K562 (cell line): ENCODE results near the gene MYO1H. TPM values are rescaled to one million over a fixed set of nuclear protein-coding genes. Genes with fewer than 3 reads are reported as not detected.

Source experiments
- ATAC-seq: fragments of 200-7000 bp; cut with Tn5 transposase; 3 replicates; pipeline ENCODE4 v1.9.1; 2020; ENCODE audit warnings: moderate library complexity
- BruUV-seq: library from RNA; stranded (reverse); fragments of 400-500 nt; replicated peaks from 2 replicates; lab custom pipeline; 2021; lab: Mats Ljungman, UMichigan
- CTCF ChIA-PET: fragments of 300-600 bp; formaldehyde crosslinking; extraction: SDS; loops from one replicate; lab custom pipeline; 2021; ENCODE audit warnings: low intra/inter-chr PET ratio; lab: Yijun Ruan, JAX
- POLR2A ChIA-PET: fragments of 300-600, 350-650 bp; sonication (Branson Sonifier 250); formaldehyde crosslinking; extraction: SDS; loops from one replicate; lab custom pipeline; 2021; ENCODE audit warnings: antibody characterized with exemption, inconsistent platforms; lab: Yijun Ruan, JAX
- DNase-seq, 4 experiments: peaks; one replicate each; pipeline versions ENCODE4 v3.0.0 to v3.0.0-alpha.2; 2011 to 2018; ENCODE audit warnings: low spot score in 3 of 4, mixed read lengths in 3 of 4; ENCODE audit errors: extremely low read depth in 1 of 4
- FAIRE-seq: peaks from 2 replicates; lab custom pipeline; 2011; peaks lifted over from hg19 to GRCh38; lab: Jason Lieb, UNC
- H2AFZ ChIP-seq: 2 replicates; pipeline ENCODE4 v1.6.0; 2011; ENCODE audit warnings: low read depth, low read length, control low read depth, inconsistent platforms
- H3K27ac ChIP-seq: fragments of 200-600 bp; 3 replicates; pipeline ENCODE4 v1.8.0; 2011; ENCODE audit warnings: low read depth, mild to moderate bottlenecking, control low read depth, inconsistent platforms, low read length, moderate library complexity, mixed read lengths; ENCODE audit errors: extremely low read depth
- H3K27me3 ChIP-seq, 2 experiments: fragments of 300-600 bp in 1 of 2; 2 replicates in 1 of 2; 3 replicates in 1 of 2; pipeline versions ENCODE4 v1.6.0 to v1.8.0; 2011; ENCODE audit warnings: inconsistent platforms in 2 of 2, low read length in 2 of 2, mild to moderate bottlenecking in 1 of 2, mixed read lengths in 1 of 2, moderate library complexity in 1 of 2; ENCODE audit not compliant: control insufficient read depth in 2 of 2, insufficient read depth in 2 of 2
- H3K36me3 ChIP-seq: fragments of 300-600 bp; 3 replicates; pipeline ENCODE4 v1.8.0; 2011; ENCODE audit warnings: mild to moderate bottlenecking, low read length, inconsistent platforms; ENCODE audit not compliant: control insufficient read depth, insufficient read depth
- H3K4me1 ChIP-seq, 2 experiments: fragments of 200-600 bp in 1 of 2; replicated peaks in 1 of 2; 2 replicates in 1 of 2; 3 replicates in 1 of 2; pipeline versions ENCODE4 v1.5.1 to v1.8.0; 2011; ENCODE audit warnings: inconsistent platforms in 2 of 2, low read length in 2 of 2, mild to moderate bottlenecking in 1 of 2, mixed read lengths in 1 of 2, moderate library complexity in 1 of 2; ENCODE audit not compliant: control insufficient read depth in 2 of 2, insufficient read depth in 2 of 2
- H3K4me2 ChIP-seq: 2 replicates; pipeline ENCODE4 v1.6.1; 2011; ENCODE audit warnings: low read length, control low read depth, inconsistent platforms, mixed read lengths; ENCODE audit not compliant: insufficient read depth
- H3K4me3 ChIP-seq: fragments of 200-600 bp; sonication (generic), shearing (Covaris generic); 2 replicates; pipeline ENCODE4 v1.5.1; 2016; ENCODE audit warnings: control low read depth, inconsistent platforms
- H3K79me2 ChIP-seq: fragments of 200-600 bp; 3 replicates; pipeline ENCODE4 v1.8.0; 2011; ENCODE audit warnings: low read length, inconsistent platforms; ENCODE audit not compliant: control insufficient read depth, insufficient read depth
- H3K9ac ChIP-seq, 2 experiments: 2 replicates each; pipeline versions ENCODE4 v1.6.0 to v1.6.1; 2011; ENCODE audit warnings: low read depth in 2 of 2, low read length in 2 of 2, control low read depth in 1 of 2, inconsistent platforms in 1 of 2, mild to moderate bottlenecking in 1 of 2, mixed read lengths in 1 of 2; ENCODE audit not compliant: insufficient read depth in 1 of 2
- H3K9me1 ChIP-seq: one replicate; pipeline ENCODE4 v1.6.0; 2011; ENCODE audit warnings: inconsistent platforms, mild to moderate bottlenecking, low read length, moderate library complexity; ENCODE audit not compliant: control insufficient read depth, insufficient read depth
- H3K9me3 ChIP-seq: replicated peaks from 2 replicates; pipeline ENCODE4 v1.5.1; 2011; ENCODE audit warnings: low read depth, low read length, inconsistent platforms; ENCODE audit not compliant: control insufficient read depth, insufficient read depth
- H4K20me1 ChIP-seq: replicated peaks from 2 replicates; pipeline ENCODE4 v1.6.1; 2011; ENCODE audit warnings: low read length, inconsistent platforms, mixed read lengths; ENCODE audit not compliant: control insufficient read depth, insufficient read depth
- EZH2 ChIP-seq: IDR thresholded peaks from 2 replicates; pipeline ENCODE4 v1.6.1; 2012; ENCODE audit warnings: low read depth, mild to moderate bottlenecking, inconsistent platforms, low read length, borderline replicate concordance
- L3MBTL2 ChIP-seq: fragments of 450-650 bp; IDR thresholded peaks from 2 replicates; pipeline ENCODE4 v1.6.1; 2016; ENCODE audit warnings: mild to moderate bottlenecking, moderate library complexity
- RNF2 ChIP-seq: sonication (generic); IDR thresholded peaks from 2 replicates; pipeline ENCODE4 v1.6.1; 2016
- SLC30A9 ChIP-seq: fragments of 250-450 bp; sonication (Bioruptor Pico); IDR thresholded peaks from 2 replicates; pipeline ENCODE4 v1.8.0; 2022; ENCODE audit warnings: mild to moderate bottlenecking, moderate library complexity
- SREBF2 ChIP-seq: sonication (generic); formaldehyde crosslinking; IDR thresholded peaks from 2 replicates; pipeline ENCODE4 v1.4.0; 2020; ENCODE audit warnings: mild to moderate bottlenecking, missing genetic modification reagents
- ZNF384 ChIP-seq: IDR thresholded peaks from 2 replicates; pipeline ENCODE4 v1.6.1; 2012; ENCODE audit warnings: low read depth, low read length, improper control_type of control experiment
- WGBS: fragments of 100-300 bp; shearing (Covaris generic); methylation state at CpG from one replicate; pipeline ENCODE4 v1.1.6; 2016; ENCODE audit warnings: low coverage, mixed read lengths; ENCODE audit not compliant: insufficient coverage; ENCODE audit errors: missing lambda C conversion rate; 5-methylcytosine and 5-hydroxymethylcytosine counted together
- in situ Hi-C: fragments of 300-500 bp; cut with MboI; formaldehyde crosslinking; loops from 4 replicates; pipeline ENCODE4 v1.15.0; 2018; ENCODE audit warnings: inconsistent platforms, mixed read lengths
- intact Hi-C: fragments of 100-400 bp; cut with micrococcal nuclease; formaldehyde crosslinking; loops from 2 replicates; pipeline ENCODE4 v1.14.2; 2022
- polyA plus RNA-seq, 8 experiments: library from polyadenylated mRNA; depleted of rRNA in 4 of 8; stranded (reverse) in 5 of 8; unstranded in 3 of 8; fragments of >200 nt; fragmentation: Nextera tagmentation in 2 of 8; fragmentation: Illumina TruSeq in 1 of 8; extraction: Ambion mirVana in 2 of 8; extraction: Trizol in 1 of 8; gene quantifications; 2 replicates each; pipeline versions ENCODE4 v1.2.1 to v1.2.3, GENCODE V29; 2011 to 2014; ENCODE audit warnings: inconsistent platforms in 1 of 8, missing spikeins in 1 of 8
- total RNA-seq, 7 experiments: library from RNA; depleted of rRNA in 6 of 7; stranded (reverse); fragments of >200 nt in 6 of 7; fragmentation: Illumina TruSeq in 2 of 7; extraction: Trizol in 2 of 7; gene quantifications; 2 replicates each; pipeline versions ENCODE4 v1.2.1 to v1.2.3, GENCODE V29; 2011 to 2021; ENCODE audit warnings: low replicate concordance in 1 of 7
- TF ChIP-seq, protein P1 (sequence below): fragments of 450-650 bp; IDR thresholded peaks from 2 replicates; pipeline ENCODE4 v1.6.1; 2016; ENCODE audit warnings: mild to moderate bottlenecking, moderate library complexity

MYO1H gene
- total and polyA plus RNA-seq, 9 of the 15 experiments (the other 6 are each of a cell fraction or from before 2014, with no cell fraction given): not detected

- no peaks in the 10 kb centered on the region for H3K9me3 ChIP-seq
- no TSS peak for BruUV-seq
- in situ Hi-C loops: no loop called here
- FAIRE-seq (peak; percentile 26), ATAC-seq (peak; percentile 78), DNase-seq (peak; percentile 35 to 61 (median 46))
- no peaks in the 10 kb centered on the region for H3K9me1 ChIP-seq
- H3K9ac ChIP-seq: peak overlapping the region in 1 of 2 experiments; percentile 70; a peak in 1 of 4 replicates
- H2AFZ ChIP-seq: peak overlapping the region; percentile 55
- intact Hi-C loops: no loop called here
- POLR2A ChIA-PET: interaction anchor here (0.6 to 1.5 kb wide), 2 partner anchors 9 to 24 kb away, joined by 3 to 4 read pairs; no protein-coding TSS in a partner anchor
- WGBS: 3% methylated on average over 33 of the region's 33 CpGs
- no peak overlapping the region; the same call in 1 of the 2 replicates for H3K4me3 ChIP-seq
- CTCF ChIA-PET: no interaction called here
- H3K79me2 ChIP-seq: no peaks in the 10 kb centered on the region
- no peak overlapping the region for H3K27ac ChIP-seq
- H3K4me2 ChIP-seq: peak overlapping the region; percentile 57
- H4K20me1 ChIP-seq: 0 out of 2 replicates have a peak, but pooled peaks cover 4% of the 10 kb centered on the region
- peaks cover 5 to 13% of the 10 kb centered on the region in 2 experiments; a peak in 3 of 5 replicates for H3K4me1 ChIP-seq
- H3K27me3 ChIP-seq: peaks cover 44 to 55% of the 10 kb centered on the region in 2 experiments
- H3K36me3 ChIP-seq: no peaks in the 10 kb centered on the region
- TF ChIP-seq, protein P1, sequence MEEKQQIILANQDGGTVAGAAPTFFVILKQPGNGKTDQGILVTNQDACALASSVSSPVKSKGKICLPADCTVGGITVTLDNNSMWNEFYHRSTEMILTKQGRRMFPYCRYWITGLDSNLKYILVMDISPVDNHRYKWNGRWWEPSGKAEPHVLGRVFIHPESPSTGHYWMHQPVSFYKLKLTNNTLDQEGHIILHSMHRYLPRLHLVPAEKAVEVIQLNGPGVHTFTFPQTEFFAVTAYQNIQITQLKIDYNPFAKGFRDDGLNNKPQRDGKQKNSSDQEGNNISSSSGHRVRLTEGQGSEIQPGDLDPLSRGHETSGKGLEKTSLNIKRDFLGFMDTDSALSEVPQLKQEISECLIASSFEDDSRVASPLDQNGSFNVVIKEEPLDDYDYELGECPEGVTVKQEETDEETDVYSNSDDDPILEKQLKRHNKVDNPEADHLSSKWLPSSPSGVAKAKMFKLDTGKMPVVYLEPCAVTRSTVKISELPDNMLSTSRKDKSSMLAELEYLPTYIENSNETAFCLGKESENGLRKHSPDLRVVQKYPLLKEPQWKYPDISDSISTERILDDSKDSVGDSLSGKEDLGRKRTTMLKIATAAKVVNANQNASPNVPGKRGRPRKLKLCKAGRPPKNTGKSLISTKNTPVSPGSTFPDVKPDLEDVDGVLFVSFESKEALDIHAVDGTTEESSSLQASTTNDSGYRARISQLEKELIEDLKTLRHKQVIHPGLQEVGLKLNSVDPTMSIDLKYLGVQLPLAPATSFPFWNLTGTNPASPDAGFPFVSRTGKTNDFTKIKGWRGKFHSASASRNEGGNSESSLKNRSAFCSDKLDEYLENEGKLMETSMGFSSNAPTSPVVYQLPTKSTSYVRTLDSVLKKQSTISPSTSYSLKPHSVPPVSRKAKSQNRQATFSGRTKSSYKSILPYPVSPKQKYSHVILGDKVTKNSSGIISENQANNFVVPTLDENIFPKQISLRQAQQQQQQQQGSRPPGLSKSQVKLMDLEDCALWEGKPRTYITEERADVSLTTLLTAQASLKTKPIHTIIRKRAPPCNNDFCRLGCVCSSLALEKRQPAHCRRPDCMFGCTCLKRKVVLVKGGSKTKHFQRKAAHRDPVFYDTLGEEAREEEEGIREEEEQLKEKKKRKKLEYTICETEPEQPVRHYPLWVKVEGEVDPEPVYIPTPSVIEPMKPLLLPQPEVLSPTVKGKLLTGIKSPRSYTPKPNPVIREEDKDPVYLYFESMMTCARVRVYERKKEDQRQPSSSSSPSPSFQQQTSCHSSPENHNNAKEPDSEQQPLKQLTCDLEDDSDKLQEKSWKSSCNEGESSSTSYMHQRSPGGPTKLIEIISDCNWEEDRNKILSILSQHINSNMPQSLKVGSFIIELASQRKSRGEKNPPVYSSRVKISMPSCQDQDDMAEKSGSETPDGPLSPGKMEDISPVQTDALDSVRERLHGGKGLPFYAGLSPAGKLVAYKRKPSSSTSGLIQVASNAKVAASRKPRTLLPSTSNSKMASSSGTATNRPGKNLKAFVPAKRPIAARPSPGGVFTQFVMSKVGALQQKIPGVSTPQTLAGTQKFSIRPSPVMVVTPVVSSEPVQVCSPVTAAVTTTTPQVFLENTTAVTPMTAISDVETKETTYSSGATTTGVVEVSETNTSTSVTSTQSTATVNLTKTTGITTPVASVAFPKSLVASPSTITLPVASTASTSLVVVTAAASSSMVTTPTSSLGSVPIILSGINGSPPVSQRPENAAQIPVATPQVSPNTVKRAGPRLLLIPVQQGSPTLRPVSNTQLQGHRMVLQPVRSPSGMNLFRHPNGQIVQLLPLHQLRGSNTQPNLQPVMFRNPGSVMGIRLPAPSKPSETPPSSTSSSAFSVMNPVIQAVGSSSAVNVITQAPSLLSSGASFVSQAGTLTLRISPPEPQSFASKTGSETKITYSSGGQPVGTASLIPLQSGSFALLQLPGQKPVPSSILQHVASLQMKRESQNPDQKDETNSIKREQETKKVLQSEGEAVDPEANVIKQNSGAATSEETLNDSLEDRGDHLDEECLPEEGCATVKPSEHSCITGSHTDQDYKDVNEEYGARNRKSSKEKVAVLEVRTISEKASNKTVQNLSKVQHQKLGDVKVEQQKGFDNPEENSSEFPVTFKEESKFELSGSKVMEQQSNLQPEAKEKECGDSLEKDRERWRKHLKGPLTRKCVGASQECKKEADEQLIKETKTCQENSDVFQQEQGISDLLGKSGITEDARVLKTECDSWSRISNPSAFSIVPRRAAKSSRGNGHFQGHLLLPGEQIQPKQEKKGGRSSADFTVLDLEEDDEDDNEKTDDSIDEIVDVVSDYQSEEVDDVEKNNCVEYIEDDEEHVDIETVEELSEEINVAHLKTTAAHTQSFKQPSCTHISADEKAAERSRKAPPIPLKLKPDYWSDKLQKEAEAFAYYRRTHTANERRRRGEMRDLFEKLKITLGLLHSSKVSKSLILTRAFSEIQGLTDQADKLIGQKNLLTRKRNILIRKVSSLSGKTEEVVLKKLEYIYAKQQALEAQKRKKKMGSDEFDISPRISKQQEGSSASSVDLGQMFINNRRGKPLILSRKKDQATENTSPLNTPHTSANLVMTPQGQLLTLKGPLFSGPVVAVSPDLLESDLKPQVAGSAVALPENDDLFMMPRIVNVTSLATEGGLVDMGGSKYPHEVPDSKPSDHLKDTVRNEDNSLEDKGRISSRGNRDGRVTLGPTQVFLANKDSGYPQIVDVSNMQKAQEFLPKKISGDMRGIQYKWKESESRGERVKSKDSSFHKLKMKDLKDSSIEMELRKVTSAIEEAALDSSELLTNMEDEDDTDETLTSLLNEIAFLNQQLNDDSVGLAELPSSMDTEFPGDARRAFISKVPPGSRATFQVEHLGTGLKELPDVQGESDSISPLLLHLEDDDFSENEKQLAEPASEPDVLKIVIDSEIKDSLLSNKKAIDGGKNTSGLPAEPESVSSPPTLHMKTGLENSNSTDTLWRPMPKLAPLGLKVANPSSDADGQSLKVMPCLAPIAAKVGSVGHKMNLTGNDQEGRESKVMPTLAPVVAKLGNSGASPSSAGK: peak; percentile 58; the same call in 1 of the 2 replicates
- TF ChIP-seq EZH2: peak; percentile 85; the same call in 1 of the 2 replicates
- no peak for TF ChIP-seq SLC30A9 (CRISPR knock-in tag)
- peak; percentile 54; the same call in 1 of the 2 replicates for TF ChIP-seq ZNF384
- peak; percentile 70 for TF ChIP-seq L3MBTL2
- TF ChIP-seq SREBF2: no peak
- TF ChIP-seq RNF2: peak; percentile 29; the same call in 1 of the 2 replicates
Observed at GRCh38 chr12:109310247-109311125, 37.2 kb upstream of the MYO1H start.
